BLaER1 treated with 17β-estradiol and CSF1 and Interleukin-3, amounts not matched to agents 10 nM and 100 nM (cell line): Measurements from ENCODE around the gene DLD.

Experiments
- H3K27ac ChIP-seq, 11 experiments: shearing (Covaris generic); formaldehyde crosslinking; 2 replicates each; pipeline ENCODE4 v1.8.1; 2022
- H3K27me3 ChIP-seq, 11 experiments: shearing (Covaris generic); formaldehyde crosslinking; 2 replicates each; pipeline ENCODE4 v1.8.1; 2022
- H3K36me3 ChIP-seq, 11 experiments: shearing (Covaris generic); formaldehyde crosslinking; 2 replicates each; pipeline ENCODE4 v1.8.1; 2022
- H3K4me1 ChIP-seq, 10 experiments: shearing (Covaris generic); formaldehyde crosslinking; 2 replicates each; pipeline ENCODE4 v1.8.1; 2022
- H3K4me2 ChIP-seq, 11 experiments: shearing (Covaris generic); formaldehyde crosslinking; 2 replicates each; pipeline ENCODE4 v1.8.1; 2022
- H3K4me3 ChIP-seq, 10 experiments: shearing (Covaris generic); formaldehyde crosslinking; 2 replicates each; pipeline ENCODE4 v1.8.1; 2022
- H3K9ac ChIP-seq, 11 experiments: shearing (Covaris generic); formaldehyde crosslinking; 2 replicates each; pipeline ENCODE4 v1.8.1; 2022
- H3K9me3 ChIP-seq, 11 experiments: shearing (Covaris generic); formaldehyde crosslinking; replicated peaks in 1 of 11; 2 replicates each; pipeline ENCODE4 v1.8.1; 2022
- H4K20me1 ChIP-seq, 11 experiments: shearing (Covaris generic); formaldehyde crosslinking; 2 replicates each; pipeline ENCODE4 v1.8.1; 2022
- Cebpa-rat ChIP-seq, 11 experiments: shearing (Covaris generic); IDR thresholded peaks; 2 replicates each; pipeline ENCODE4 v1.8.1; 2022

The DLD gene

GRCh38 chr7:107939573-107940489, 48.8 kb downstream of the DLD start:
- Histone ChIP-seq H3K9ac (no peak overlapping the region), H3K27ac (no peak overlapping the region)

GRCh38 chr7:107940951-107941350, 50.0 kb downstream of the DLD start:
- Histone ChIP-seq H3K9me3 (no peaks in the 10 kb centered on the region), H3K9ac (no peak overlapping the region), H3K4me1 (peaks cover 0 to 17% (median 2%) of the 10 kb centered on the region in 10 experiments; a peak in 8 of 20 replicates), H3K36me3 (peaks cover 0 to 35% (median 16%) of the 10 kb centered on the region in 11 experiments; a peak in 16 of 22 replicates), H3K27me3 (no peaks in the 10 kb centered on the region), H3K4me2 (no peak overlapping the region), H3K4me3 (no peak overlapping the region), H4K20me1 (no peaks in the 10 kb centered on the region), H3K27ac (no peak overlapping the region)
- TF ChIP-seq Cebpa-rat (IDR thresholded peaks at IDR 0.05), result no peak

More at GRCh38 chr7:107939573-107940489, 48.8 kb downstream of the DLD start:
- Histone ChIP-seq H3K4me2 (no peak overlapping the region), H3K4me3 (no peak overlapping the region), H3K36me3 (peaks cover 0 to 35% (median 16%) of the 10 kb centered on the region in 11 experiments; a peak in 16 of 22 replicates), H3K27me3 (no peaks in the 10 kb centered on the region), H4K20me1 (no peaks in the 10 kb centered on the region), H3K4me1 (peaks cover 0 to 17% (median 3%) of the 10 kb centered on the region in 10 experiments; a peak in 8 of 20 replicates), H3K9me3 (no peaks in the 10 kb centered on the region)
- no peak for TF ChIP-seq Cebpa-rat (IDR thresholded peaks at IDR 0.05)

- no peak for TF ChIP-seq Cebpa-rat (IDR thresholded peaks at IDR 0.05)
- Histone ChIP-seq H3K4me3 (no peak overlapping the region), H4K20me1 (no peaks in the 10 kb centered on the region), H3K9me3 (no peaks in the 10 kb centered on the region), H3K27me3 (no peaks in the 10 kb centered on the region), H3K36me3 (peaks cover 0 to 35% (median 16%) of the 10 kb centered on the region in 11 experiments; a peak in 16 of 22 replicates), H3K4me2 (peak overlapping the region in 2 of 11 experiments; percentile 3 to 17; a peak in 2 of 22 replicates), H3K9ac (no peak overlapping the region), H3K27ac (no peak overlapping the region), H3K4me1 (peaks cover 0 to 7% (median 0%) of the 10 kb centered on the region in 10 experiments; a peak in 5 of 20 replicates)
Observed at GRCh38 chr7:107943018-107943417, 52.0 kb downstream of the DLD start.

- no peaks in the 10 kb centered on the region for H4K20me1 ChIP-seq
- H3K27me3 ChIP-seq, result no peaks in the 10 kb centered on the region
- peaks cover 0 to 20% (median 13%) of the 10 kb centered on the region in 11 experiments; a peak in 15 of 22 replicates for H3K36me3 ChIP-seq
- TF ChIP-seq Cebpa-rat (IDR thresholded peaks at IDR 0.05), result no peak
- H3K4me2 ChIP-seq, result no peak overlapping the region
- no peak overlapping the region for H3K27ac ChIP-seq
- peaks cover 0 to 14% (median 2%) of the 10 kb centered on the region in 10 experiments; a peak in 9 of 20 replicates for H3K4me1 ChIP-seq
- no peaks in the 10 kb centered on the region for H3K9me3 ChIP-seq
- no peak overlapping the region for H3K9ac ChIP-seq
- H3K4me3 ChIP-seq, result no peak overlapping the region
Observed at GRCh38 chr7:107944411-107945169, 53.6 kb downstream of the DLD start.

- Histone ChIP-seq H3K9me3 (no peaks in the 10 kb centered on the region), H3K4me1 (peaks cover 0 to 14% (median 2%) of the 10 kb centered on the region in 10 experiments; a peak in 9 of 20 replicates), H3K27ac (no peak overlapping the region), H3K9ac (no peak overlapping the region), H3K4me2 (no peak overlapping the region), H3K27me3 (no peaks in the 10 kb centered on the region), H3K36me3 (peaks cover 0 to 13% (median 6%) of the 10 kb centered on the region in 11 experiments; a peak in 12 of 22 replicates), H3K4me3 (no peak overlapping the region), H4K20me1 (no peaks in the 10 kb centered on the region)
- TF ChIP-seq Cebpa-rat (IDR thresholded peaks at IDR 0.05), result no peak
Observed at GRCh38 chr7:107945332-107945731, 54.3 kb downstream of the DLD start.

- TF ChIP-seq Cebpa-rat (IDR thresholded peaks at IDR 0.05), result no peak
- Histone ChIP-seq H3K4me1 (peaks cover 0 to 14% (median 2%) of the 10 kb centered on the region in 10 experiments; a peak in 9 of 20 replicates), H3K4me3 (no peak overlapping the region), H3K36me3 (peaks cover 0 to 2% (median 0%) of the 10 kb centered on the region in 11 experiments; a peak in 1 of 22 replicates), H4K20me1 (no peaks in the 10 kb centered on the region), H3K27ac (no peak overlapping the region), H3K4me2 (no peak overlapping the region), H3K27me3 (no peaks in the 10 kb centered on the region), H3K9me3 (no peaks in the 10 kb centered on the region), H3K9ac (no peak overlapping the region)
Observed at GRCh38 chr7:107946451-107946850, 55.5 kb downstream of the DLD start.

GRCh38 chr7:107946881-107947280, 55.9 kb downstream of the DLD start:
- H3K4me3 ChIP-seq, result no peak overlapping the region
- no peaks in the 10 kb centered on the region for H3K9me3 ChIP-seq
- H3K4me1 ChIP-seq, result peaks cover 0 to 14% (median 2%) of the 10 kb centered on the region in 10 experiments; a peak in 9 of 20 replicates
- no peak overlapping the region for H3K4me2 ChIP-seq
- H3K27me3 ChIP-seq, result no peaks in the 10 kb centered on the region
- H4K20me1 ChIP-seq, result no peaks in the 10 kb centered on the region
- no peak for TF ChIP-seq Cebpa-rat (IDR thresholded peaks at IDR 0.05)
- H3K36me3 ChIP-seq, result no peaks in the 10 kb centered on the region; a peak in 1 of 22 replicates
- H3K27ac ChIP-seq, result no peak overlapping the region
- no peak overlapping the region for H3K9ac ChIP-seq

GRCh38 chr7:107948645-107949442, 57.9 kb downstream of the DLD start:
- H3K36me3 ChIP-seq, result no peaks in the 10 kb centered on the region
- no peaks in the 10 kb centered on the region for H3K27me3 ChIP-seq
- H3K4me2 ChIP-seq, result peak overlapping the region in 2 of 11 experiments; percentile 6 to 49; a peak in 4 of 22 replicates
- H3K9me3 ChIP-seq, result no peaks in the 10 kb centered on the region
- no peak overlapping the region for H3K27ac ChIP-seq
- TF ChIP-seq Cebpa-rat (IDR thresholded peaks at IDR 0.05), result no peak
- H3K4me1 ChIP-seq, result peaks cover 0 to 14% (median 0%) of the 10 kb centered on the region in 10 experiments; a peak in 6 of 20 replicates
- no peak overlapping the region for H3K4me3 ChIP-seq
- no peak overlapping the region for H3K9ac ChIP-seq
- H4K20me1 ChIP-seq, result no peaks in the 10 kb centered on the region
